GM18951 (cell line): Measurements from ENCODE around the gene FCRL1.

Experiments
- POLR2A ChIP-seq: IDR thresholded peaks from 4 replicates; pipeline ENCODE4 v1.6.1; 2011; ENCODE audit warnings: mild to moderate bottlenecking; ENCODE audit not compliant: insufficient read length, insufficient read depth; ENCODE audit errors: extremely low read depth
- in situ Hi-C: fragments of 300-500 bp; cut with MboI; formaldehyde crosslinking; loops from one replicate; pipeline ENCODE4 v1.12.0; 2022; ENCODE audit warnings: low sequenced_read_pairs, mixed read lengths, inconsistent platforms; ENCODE audit not compliant: unreplicated experiment

FCRL1 gene

DNA sequence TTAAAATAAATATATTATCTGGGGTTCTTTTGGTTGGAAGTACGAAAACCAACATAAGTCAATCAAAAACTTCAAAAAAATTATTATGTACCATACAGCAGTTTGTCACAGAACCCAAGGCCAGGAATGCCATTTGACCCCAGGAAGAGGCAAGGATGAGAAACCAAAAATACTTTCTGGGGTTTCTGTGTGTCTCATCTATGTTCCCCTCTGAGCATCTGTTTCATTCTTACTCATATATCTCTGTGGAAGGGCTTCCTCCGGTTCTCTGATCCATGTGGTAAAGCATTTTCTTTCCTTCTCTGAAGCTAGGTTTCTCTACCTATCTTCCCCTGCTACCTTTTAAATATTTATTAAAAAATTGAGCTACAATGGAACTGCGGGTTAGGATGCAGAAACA lies 9.8 kb upstream of the FCRL1 start:
- in situ Hi-C loops, result no loop called here
- TF ChIP-seq POLR2A, result no peak

DNA sequence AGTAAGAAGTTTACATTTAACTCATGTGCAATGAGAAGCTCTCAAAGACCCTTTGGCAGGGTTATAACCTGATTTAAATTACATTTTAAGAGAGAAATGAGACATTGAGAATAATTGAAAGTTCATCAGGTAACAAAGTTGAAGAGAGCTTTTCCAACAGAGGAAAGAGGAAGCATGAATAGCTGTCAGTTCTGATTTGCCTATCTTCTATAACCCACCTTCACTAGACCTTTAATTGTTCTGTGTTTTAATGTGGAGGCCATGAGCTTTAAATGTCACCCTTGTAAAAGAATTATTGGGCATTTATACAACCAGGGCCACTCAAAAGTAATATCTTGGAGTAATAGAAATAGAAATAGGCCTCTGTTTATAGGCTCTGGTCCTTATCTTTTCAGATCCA lies 9.3 kb upstream of the FCRL1 start:
- in situ Hi-C loops, result no loop called here

DNA sequence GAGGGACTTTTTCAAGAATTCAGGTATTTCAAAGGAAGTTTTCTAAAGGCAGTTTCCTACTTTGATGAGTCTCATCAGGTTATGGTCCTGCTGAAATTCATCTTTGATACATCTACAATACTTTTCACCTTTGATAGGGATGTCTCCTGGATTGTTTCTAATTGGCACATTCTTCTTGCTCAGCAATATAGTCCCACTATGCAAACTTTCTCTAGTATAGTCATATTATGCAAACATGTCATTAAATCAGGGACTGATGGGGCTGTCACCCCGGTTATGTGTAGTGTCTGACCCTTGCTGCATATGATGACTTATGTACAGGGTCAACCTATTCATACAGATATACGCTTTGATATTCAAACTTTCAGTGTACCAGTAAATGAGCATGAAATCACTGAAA lies 379 bp upstream of the FCRL1 start:
- in situ Hi-C loops, result no loop called here
- no peak for TF ChIP-seq POLR2A

More for the DNA sequence above, 9.3 kb upstream of the FCRL1 start:
- no peak for TF ChIP-seq POLR2A

DNA sequence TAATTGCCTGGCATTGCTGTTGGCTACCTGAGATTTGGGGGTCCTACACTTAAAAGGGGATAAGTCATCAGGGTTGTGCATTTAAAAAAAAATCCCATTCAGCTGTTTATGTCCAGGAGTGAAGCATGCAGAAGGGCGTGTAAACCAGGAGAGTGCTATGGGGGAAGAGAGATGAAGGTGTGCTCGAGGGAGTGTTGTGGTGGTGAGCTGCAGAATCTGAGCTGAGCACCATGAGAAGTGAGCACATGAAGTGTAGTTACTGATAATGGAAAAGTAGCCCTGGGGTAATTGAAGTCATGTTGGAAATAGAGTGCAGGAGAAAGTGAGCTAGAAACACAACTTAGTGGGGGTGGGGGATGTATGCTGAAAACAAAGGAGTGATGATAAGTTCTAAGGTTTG lies 705 bp downstream of the FCRL1 start:
- in situ Hi-C loops, result no loop called here
- no peak for TF ChIP-seq POLR2A

DNA sequence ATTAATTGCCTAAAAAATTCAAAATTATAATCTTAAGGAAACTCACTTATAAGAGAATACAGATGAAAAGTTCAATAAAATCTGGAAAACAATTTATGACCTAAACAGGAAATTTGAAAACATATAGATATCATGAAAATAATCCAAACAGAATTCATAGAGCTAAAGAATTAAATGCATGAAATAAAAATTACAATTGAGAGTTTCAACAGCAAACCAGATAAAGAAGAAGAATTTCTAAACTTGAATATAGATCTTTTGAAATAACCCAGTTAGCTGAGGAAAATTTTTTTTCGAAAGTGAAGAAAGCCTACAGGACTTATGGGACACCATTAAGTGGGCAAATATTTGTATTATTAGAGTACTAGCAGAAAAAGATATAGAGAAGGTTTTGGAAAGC lies 6.7 kb downstream of the FCRL1 start:
- no peak for TF ChIP-seq POLR2A
- in situ Hi-C loops, result no loop called here

DNA sequence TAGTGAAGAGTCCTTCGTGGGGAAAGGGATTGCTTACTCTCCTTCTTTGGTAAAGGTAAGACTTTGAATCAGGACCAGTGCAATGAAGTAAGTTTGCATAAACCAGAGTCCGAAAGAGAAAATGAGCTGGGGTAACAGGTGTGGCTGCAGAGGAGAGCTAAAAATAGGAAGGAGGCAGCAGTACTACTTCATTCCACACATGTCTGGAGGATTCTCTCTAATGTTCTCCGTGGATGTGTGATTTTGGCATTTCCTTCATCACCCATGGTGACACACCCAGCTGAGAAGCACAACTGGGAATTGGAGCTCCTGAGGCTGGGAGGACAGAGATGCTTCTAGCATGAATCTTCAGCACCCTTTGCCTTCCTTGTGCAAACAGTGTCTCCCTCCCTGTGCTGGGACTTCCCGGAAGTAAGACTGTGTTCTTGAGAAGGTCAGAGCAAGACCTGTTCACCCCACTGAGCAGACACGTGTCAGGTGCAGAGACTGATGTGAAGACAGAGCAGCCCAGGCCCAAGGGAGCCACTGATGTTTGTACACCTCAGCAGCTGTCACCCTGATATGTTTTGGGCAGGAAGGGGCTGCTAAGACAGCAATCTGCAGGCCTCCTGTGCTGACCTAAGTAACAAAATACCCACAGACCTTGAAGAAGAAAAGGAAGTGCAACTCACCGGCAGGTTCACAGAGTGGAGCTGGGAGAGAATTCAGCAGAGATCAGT lies 13.3 kb downstream of the FCRL1 start:
- TF ChIP-seq POLR2A, result peak; percentile 17
- in situ Hi-C loops, result no loop called here

DNA sequence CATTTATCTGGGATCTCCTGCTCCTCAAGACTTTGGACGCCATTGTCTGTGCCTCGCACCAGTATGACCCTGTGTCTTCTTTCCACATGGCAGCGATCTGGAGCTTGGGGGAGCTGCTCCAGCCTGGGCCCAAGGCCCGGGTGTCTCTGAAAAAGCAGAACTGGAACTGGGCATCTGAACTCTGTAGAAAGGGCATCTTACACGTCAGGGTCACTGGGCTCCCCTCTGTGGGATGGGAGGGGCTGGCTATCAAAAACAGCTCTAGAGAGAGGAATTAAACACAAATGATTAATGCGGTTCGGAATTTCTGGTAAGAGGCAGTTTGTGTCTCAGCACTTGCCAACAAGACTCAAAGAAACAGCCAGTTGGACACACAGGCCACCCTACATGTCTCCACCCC lies 16.1 kb downstream of the FCRL1 start:
- TF ChIP-seq POLR2A, result no peak
- in situ Hi-C loops, result no loop called here

DNA sequence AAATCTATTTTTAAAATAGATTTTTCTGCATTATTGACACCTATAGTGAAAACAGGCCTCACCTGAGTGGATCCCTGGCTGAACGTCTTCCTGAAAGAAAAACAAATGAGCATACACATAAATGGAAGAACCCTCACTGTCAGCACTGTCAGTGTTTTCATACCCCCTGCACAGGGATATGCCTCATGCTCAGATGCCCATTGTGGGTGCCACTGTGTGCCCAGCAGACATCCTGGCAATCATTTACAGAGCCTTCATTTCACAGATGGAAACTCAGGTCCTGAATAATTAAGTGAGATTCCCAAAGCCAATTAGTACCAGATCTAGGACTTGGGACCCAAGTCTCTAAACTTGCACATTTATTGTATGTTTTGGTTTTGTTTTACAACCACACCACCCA lies 19.9 kb downstream of the FCRL1 start:
- no peak for TF ChIP-seq POLR2A
- in situ Hi-C loops, result no loop called here

DNA sequence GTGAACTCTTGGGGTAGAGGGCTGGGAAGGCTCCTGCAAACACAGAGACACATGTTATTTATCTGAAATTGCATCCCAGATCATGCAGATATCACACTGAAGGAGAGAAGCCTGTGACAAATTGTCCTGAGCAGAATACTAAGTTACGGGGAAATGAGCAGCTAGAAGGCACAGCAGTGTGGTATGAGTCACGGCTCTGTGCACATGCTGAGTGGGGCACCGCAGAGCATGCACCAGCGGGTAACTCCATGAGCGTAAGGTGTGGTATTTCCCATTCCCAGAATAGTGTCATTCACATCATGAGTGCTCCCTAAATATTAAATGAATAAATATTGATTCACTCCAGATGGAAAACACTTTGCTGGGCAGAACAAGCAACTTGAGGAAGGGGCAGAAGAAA lies 21.7 kb downstream of the FCRL1 start:
- in situ Hi-C loops, result no loop called here
- no peak for TF ChIP-seq POLR2A

DNA sequence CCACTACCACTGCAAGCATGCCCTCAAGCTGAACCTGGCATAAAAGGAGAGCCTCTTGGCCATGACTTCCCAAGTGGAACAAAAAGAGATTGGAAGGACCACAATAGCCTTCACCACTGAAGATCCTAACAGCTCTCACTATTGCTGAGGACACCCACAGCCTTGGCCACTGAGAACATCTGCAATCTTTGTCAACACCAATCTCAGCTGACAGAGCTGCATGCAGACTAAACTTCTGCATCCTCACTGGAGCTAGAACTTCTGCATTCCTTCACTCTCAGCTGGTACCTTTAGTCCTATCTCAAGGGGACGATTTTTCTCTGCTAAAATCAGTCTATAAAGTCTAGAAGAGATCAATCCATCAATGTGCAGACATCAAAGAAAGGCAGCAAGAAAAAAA lies 34.7 kb downstream of the FCRL1 start:
- TF ChIP-seq POLR2A, result no peak
- in situ Hi-C loops, result no loop called here

DNA sequence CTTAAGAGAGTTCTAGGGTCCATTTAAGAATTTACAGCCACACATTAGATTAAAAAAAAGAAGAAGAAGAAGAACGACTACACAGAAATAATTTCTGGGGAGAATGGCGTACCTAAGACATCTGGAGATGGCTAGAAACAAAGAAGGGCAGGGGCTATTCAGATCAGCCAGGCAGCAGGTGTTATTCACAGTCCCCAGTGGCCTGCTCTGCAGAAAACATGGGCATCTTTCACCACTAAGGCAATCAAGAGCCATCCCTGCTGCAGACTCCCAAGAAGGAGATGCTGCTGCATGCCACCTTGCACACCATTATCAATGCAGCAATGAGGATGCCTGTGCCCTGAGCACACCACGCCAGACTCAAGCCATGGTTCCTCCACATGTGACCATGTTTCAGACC lies 35.1 kb downstream of the FCRL1 start:
- in situ Hi-C loops, result no loop called here
- TF ChIP-seq POLR2A, result no peak

DNA sequence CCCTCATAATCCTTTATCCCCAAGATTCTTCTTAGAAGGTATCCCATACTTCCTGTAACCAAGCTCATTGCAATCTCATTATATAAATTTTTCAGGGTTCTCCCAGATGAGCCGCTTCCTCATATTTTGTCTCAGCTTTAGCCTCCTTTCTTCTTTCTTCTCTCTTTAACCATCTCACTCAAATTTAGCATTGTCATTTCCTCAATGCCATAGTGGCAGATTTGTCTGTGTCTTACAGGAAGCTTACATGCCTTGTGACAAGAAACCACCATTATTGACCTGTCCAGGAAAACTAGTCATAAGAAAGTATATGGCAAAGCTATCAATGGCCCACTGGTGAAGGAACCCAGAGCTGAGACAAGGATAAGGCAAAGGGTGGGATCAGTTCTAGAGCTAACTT lies 37.0 kb downstream of the FCRL1 start:
- TF ChIP-seq POLR2A, result no peak

DNA sequence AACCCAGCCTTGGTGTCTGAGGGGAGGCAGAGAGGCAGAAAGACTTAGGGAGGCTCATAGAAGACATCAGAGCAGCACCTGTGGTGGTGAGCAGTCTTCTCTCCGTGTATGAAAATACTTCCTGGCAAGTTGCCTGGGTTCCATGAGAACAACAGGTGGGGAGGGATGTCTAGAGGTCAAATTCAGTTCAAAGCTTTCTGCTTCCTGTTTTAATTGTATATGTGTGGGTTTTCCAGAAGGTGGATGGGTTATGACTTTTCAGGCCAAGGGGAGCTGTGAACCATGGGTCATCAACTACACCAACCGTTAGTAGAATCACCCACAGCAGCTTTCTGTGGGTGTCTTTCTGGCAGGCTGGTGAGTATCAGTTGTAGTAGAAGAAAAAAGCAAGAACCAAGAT lies 38.9 kb downstream of the FCRL1 start:
- no peak for TF ChIP-seq POLR2A
- in situ Hi-C loops, result no loop called here

More for the DNA sequence above, 37.0 kb downstream of the FCRL1 start:
- in situ Hi-C loops, result no loop called here

DNA sequence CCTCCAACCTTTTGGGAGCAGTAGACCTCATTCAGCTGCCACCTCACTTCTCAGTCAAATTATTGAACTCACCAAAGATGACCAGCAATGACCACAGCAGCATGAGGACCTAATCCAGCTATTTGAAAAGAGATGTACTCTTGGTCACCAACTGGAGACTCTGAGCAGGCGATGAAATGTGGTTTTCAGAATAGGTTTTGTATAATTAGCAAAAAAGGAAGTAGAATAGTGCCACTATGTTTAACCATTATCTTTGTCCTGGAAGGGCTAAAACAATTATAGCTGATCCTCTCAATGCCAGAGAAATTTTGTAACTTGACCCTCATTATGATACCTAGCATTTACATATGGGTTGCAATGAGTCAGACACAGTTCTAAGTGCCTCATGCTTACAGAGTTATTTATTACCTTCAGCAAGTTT lies 42.9 kb downstream of the FCRL1 start, which contains the start of gene FCRL2:
Gene FCRL2, minus strand, starts transcription at position 162 of the 421 bp plus-strand sequence. Its CDS starts 59 bp downstream, at position 103.
- in situ Hi-C loops, result no loop called here
- TF ChIP-seq POLR2A, result no peak
